GDM1 (cell line): ENCODE measurements around the gene CEP104.

Experiments
- DNase-seq: peaks from one replicate; lab custom pipeline; 2025; lab: John Stamatoyannopoulos, UW

CEP104 gene

GRCh38 chr1:3856923-3857790, at the start of gene CEP104, which contains the start of gene DFFB:
TSS of gene CEP104 (minus strand) at chr1:3857211. CDS start at chr1:3852407, 4,804 bp downstream.
TSS of gene DFFB (plus strand) at chr1:3857476. CDS start at chr1:3857604, 128 bp downstream.
- DNase-seq: peak; percentile 87

GRCh38 chr1:3906672-3907020, 49.6 kb upstream of the CEP104 start:
- no peak for DNase-seq

GRCh38 chr1:3905953-3906671, 49.1 kb upstream of the CEP104 start:
- no peak for DNase-seq

GRCh38 chr1:3905266-3905952, 48.4 kb upstream of the CEP104 start:
- DNase-seq: no peak

GRCh38 chr1:3904843-3905185, 47.8 kb upstream of the CEP104 start:
- no peak for DNase-seq

- DNase-seq: no peak
These were observed 47.2 kb upstream of the CEP104 start for GRCh38 chr1:3904006-3904842.

GRCh38 chr1:3903141-3904005, 46.4 kb upstream of the CEP104 start:
- no peak for DNase-seq

- DNase-seq: no peak
These were observed 45.6 kb upstream of the CEP104 start for GRCh38 chr1:3902571-3903091.

GRCh38 chr1:3902111-3902511, 45.1 kb upstream of the CEP104 start:
- DNase-seq: no peak

GRCh38 chr1:3900969-3901529, 44.0 kb upstream of the CEP104 start:
- peak; percentile 93 for DNase-seq

GRCh38 chr1:3900150-3900968, 43.3 kb upstream of the CEP104 start, which contains the start of gene C1orf174:
TSS of gene C1orf174 (minus strand) at chr1:3900272. CDS start at chr1:3900186, 86 bp downstream.
- peak; percentile 99 for DNase-seq

GRCh38 chr1:3899754-3900149, 42.7 kb upstream of the CEP104 start:
- DNase-seq: no peak

- no peak for DNase-seq
These were observed 42.2 kb upstream of the CEP104 start for GRCh38 chr1:3898994-3899753.

GRCh38 chr1:3898475-3898735, 41.4 kb upstream of the CEP104 start:
- DNase-seq: no peak

- no peak for DNase-seq
These were observed 39.5 kb upstream of the CEP104 start for GRCh38 chr1:3896396-3897000.

GRCh38 chr1:3895951-3896325, 38.9 kb upstream of the CEP104 start:
- DNase-seq: no peak

- no peak for DNase-seq
These were observed 38.4 kb upstream of the CEP104 start for GRCh38 chr1:3895279-3895950.
